SK-N-SH (cell line): ENCODE measurements around the gene PMP22.

ENCODE experiments used
- MEF2A ChIP-seq: IDR thresholded peaks from 2 replicates; pipeline ENCODE4 v1.4.0; 2012; ENCODE audit warnings: low read depth, borderline replicate concordance
- MXI1 ChIP-seq: IDR thresholded peaks from 2 replicates; pipeline ENCODE4 v1.6.1; 2012; ENCODE audit warnings: mild to moderate bottlenecking, low read depth, low read length, improper control_type of control experiment
- NRF1 ChIP-seq: IDR thresholded peaks from 2 replicates; pipeline ENCODE4 v1.6.1; 2012; ENCODE audit warnings: low read depth, mild to moderate bottlenecking, low read length
- PBX3 ChIP-seq: IDR thresholded peaks from 2 replicates; pipeline ENCODE4; 2012
- POLR2AphosphoS5 ChIP-seq: IDR thresholded peaks from 2 replicates; pipeline ENCODE4 v1.6.1; 2012; ENCODE audit warnings: low read depth, low read length
- RXRA ChIP-seq: IDR thresholded peaks from 2 replicates; pipeline ENCODE4 v1.4.0; 2012; ENCODE audit warnings: low read depth, mild to moderate bottlenecking, borderline replicate concordance
- TAF1 ChIP-seq: IDR thresholded peaks from 2 replicates; pipeline ENCODE4 v1.6.1; 2012; ENCODE audit warnings: low read depth, mild to moderate bottlenecking, low read length, moderate library complexity, borderline replicate concordance
- USF2 ChIP-seq: fragments of 150-350 bp; IDR thresholded peaks from 2 replicates; pipeline ENCODE4 v1.6.1; 2017; ENCODE audit warnings: antibody characterized with exemption, low read length, low read depth, borderline replicate concordance
- TF ChIP-seq, protein P1 (sequence below): fragments of 200-600 bp; sonication (generic); IDR thresholded peaks from 2 replicates; pipeline ENCODE4 v1.6.1; 2017; ENCODE audit warnings: antibody characterized with exemption, mild to moderate bottlenecking, moderate library complexity
- TF ChIP-seq, protein P2 (sequence below): IDR thresholded peaks from 2 replicates; pipeline ENCODE4 v1.4.0; 2012; ENCODE audit warnings: low read depth, borderline replicate concordance

DNA sequence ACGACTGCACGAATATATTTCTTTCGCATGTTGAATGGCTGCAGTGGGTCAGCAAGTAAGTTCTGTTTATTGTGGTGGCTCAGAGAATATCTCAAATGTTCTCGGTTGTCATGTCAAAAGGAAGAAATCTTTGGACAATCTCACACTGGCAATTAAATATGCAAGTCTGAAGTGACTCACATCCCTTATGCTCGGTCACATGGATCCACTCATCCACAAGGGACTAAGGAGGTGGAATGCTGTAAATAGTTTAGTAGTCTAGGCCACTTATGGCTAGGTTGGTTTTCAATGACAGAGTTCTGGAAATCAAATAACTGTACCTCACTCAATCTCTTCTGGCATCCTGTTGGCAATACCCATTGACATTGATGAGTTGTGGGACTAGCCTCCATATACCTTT lies 33.0 kb upstream of the PMP22 start:
- TF ChIP-seq, protein P1, sequence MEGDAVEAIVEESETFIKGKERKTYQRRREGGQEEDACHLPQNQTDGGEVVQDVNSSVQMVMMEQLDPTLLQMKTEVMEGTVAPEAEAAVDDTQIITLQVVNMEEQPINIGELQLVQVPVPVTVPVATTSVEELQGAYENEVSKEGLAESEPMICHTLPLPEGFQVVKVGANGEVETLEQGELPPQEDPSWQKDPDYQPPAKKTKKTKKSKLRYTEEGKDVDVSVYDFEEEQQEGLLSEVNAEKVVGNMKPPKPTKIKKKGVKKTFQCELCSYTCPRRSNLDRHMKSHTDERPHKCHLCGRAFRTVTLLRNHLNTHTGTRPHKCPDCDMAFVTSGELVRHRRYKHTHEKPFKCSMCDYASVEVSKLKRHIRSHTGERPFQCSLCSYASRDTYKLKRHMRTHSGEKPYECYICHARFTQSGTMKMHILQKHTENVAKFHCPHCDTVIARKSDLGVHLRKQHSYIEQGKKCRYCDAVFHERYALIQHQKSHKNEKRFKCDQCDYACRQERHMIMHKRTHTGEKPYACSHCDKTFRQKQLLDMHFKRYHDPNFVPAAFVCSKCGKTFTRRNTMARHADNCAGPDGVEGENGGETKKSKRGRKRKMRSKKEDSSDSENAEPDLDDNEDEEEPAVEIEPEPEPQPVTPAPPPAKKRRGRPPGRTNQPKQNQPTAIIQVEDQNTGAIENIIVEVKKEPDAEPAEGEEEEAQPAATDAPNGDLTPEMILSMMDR: no peak
- TF ChIP-seq MEF2A (no peak), NRF1 (no peak), MXI1 (no peak), USF2 (no peak), TAF1 (no peak), RXRA (no peak), POLR2AphosphoS5 (no peak), PBX3 (no peak)
- TF ChIP-seq, protein P2, sequence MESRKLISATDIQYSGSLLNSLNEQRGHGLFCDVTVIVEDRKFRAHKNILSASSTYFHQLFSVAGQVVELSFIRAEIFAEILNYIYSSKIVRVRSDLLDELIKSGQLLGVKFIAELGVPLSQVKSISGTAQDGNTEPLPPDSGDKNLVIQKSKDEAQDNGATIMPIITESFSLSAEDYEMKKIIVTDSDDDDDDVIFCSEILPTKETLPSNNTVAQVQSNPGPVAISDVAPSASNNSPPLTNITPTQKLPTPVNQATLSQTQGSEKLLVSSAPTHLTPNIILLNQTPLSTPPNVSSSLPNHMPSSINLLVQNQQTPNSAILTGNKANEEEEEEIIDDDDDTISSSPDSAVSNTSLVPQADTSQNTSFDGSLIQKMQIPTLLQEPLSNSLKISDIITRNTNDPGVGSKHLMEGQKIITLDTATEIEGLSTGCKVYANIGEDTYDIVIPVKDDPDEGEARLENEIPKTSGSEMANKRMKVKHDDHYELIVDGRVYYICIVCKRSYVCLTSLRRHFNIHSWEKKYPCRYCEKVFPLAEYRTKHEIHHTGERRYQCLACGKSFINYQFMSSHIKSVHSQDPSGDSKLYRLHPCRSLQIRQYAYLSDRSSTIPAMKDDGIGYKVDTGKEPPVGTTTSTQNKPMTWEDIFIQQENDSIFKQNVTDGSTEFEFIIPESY: no peak
